Testis (tissue), 3 donors: ENCODE results near the gene MYOZ3. TPM values are rescaled to one million over a fixed set of nuclear protein-coding genes. Genes with fewer than 3 reads are reported as not detected.

ENCODE experiments used
- DNase-seq: peaks from one replicate; pipeline ENCODE4 v3.0.0-alpha.2; 2019
- H3K27ac ChIP-seq, 2 donors: fragments of 200-600 bp; sonication (generic); one replicate each; pipeline ENCODE4 v1.5.1; 2019
- H3K27me3 ChIP-seq: fragments of 200-600 bp; sonication (generic); one replicate; pipeline ENCODE4 v1.5.1; 2019
- H3K36me3 ChIP-seq: fragments of 200-600 bp; sonication (generic); one replicate; pipeline ENCODE4 v1.5.1; 2017; ENCODE audit warnings: low read depth; ENCODE audit errors: missing control alignments
- H3K4me1 ChIP-seq: fragments of 200-600 bp; sonication (generic); one replicate; pipeline ENCODE4 v1.5.1; 2019
- H3K4me3 ChIP-seq, 2 donors: fragments of 200-600 bp; sonication (generic); one replicate each; pipeline ENCODE4 v1.5.1; 2017 to 2019
- H3K9me3 ChIP-seq: fragments of 200-600 bp; sonication (generic); one replicate; pipeline ENCODE4 v1.5.1; 2017
- CTCF ChIP-seq, 3 experiments: fragments of 450-650 bp in 2 of 3; fragments of 200-600 bp in 1 of 3; sonication (generic) in 1 of 3; IDR thresholded peaks; one replicate each; pipeline ENCODE4 v1.5.1; 2016 to 2019; ENCODE audit warnings: antibody characterized with exemption in 3 of 3, mild to moderate bottlenecking in 2 of 3, moderate library complexity in 1 of 3
- POLR2A ChIP-seq: fragments of 450-650 bp; IDR thresholded peaks from one replicate; pipeline ENCODE4 v1.6.1; 2017; ENCODE audit warnings: antibody characterized with exemption, mild to moderate bottlenecking, moderate library complexity
- WGBS, 2 donors: methylation state at CpG; one replicate each; pipeline ENCODE4 v1.1.5; 2018; 5-methylcytosine and 5-hydroxymethylcytosine counted together
- intact Hi-C: fragments of 100-400 bp; cut with DNase I; formaldehyde crosslinking; loops from one replicate; pipeline ENCODE4 v1.15.1; 2023; ENCODE audit warnings: low total_unique reads
- polyA plus RNA-seq: library from polyadenylated mRNA; stranded (reverse); fragments of 350-450 nt; fragmentation: Illumina TruSeq; extraction: RNeasy Lipid Tissue Mini Kit (QIAGEN cat#74804); gene quantifications from one replicate; pipeline ENCODE4 v1.2.3, GENCODE V29; 2014; ENCODE audit warnings: low read depth, low replicate concordance; ENCODE audit not compliant: insufficient read depth
- total RNA-seq, 2 donors: library from RNA; depleted of rRNA; stranded (reverse); fragments of >200 nt; gene quantifications; one replicate each; pipeline ENCODE4 v1.2.3, GENCODE V29; 2016

Gene MYOZ3
- total and polyA plus RNA-seq, 3 donors from 2014 or later, result 10.4 to 12.7 (median 12.0) TPM

GRCh38 chr5:150630016-150630415 is 31.0 kb upstream of the MYOZ3 start:
- 83 to 84% methylated on average over 5 to 6 of the region's 6 CpGs for WGBS, 2 donors
- Histone ChIP-seq H3K27ac (no peak overlapping the region), H3K9me3 (no peaks in the 10 kb centered on the region), H3K4me1 (peaks cover 32% of the 10 kb centered on the region), H3K4me3 (no peak overlapping the region), H3K36me3 (no peaks in the 10 kb centered on the region), H3K27me3 (no peaks in the 10 kb centered on the region)
- no peak for TF ChIP-seq CTCF (IDR thresholded peaks at IDR 0.05)
- TF ChIP-seq POLR2A, result no peak
- intact Hi-C loops, result no loop called here
- DNase-seq, result no peak

- 70 to 71% methylated on average over 9 of the region's 9 CpGs for WGBS, 2 donors
- Histone ChIP-seq H3K4me1 (peaks cover 28% of the 10 kb centered on the region), H3K9me3 (no peaks in the 10 kb centered on the region), H3K36me3 (no peaks in the 10 kb centered on the region), H3K27me3 (no peaks in the 10 kb centered on the region), H3K4me3 (no peak overlapping the region), H3K27ac (no peak overlapping the region)
- DNase-seq, result no peak
- TF ChIP-seq CTCF (IDR thresholded peaks at IDR 0.05) (no peak), POLR2A (no peak)
- intact Hi-C loops, result no loop called here
Observed at GRCh38 chr5:150630461-150631325, 30.4 kb upstream of the MYOZ3 start.

- Histone ChIP-seq H3K27me3 (no peaks in the 10 kb centered on the region), H3K4me1 (peaks cover 23% of the 10 kb centered on the region), H3K36me3 (no peaks in the 10 kb centered on the region), H3K9me3 (no peaks in the 10 kb centered on the region), H3K4me3 (no peak overlapping the region), H3K27ac (no peak overlapping the region)
- 87 to 94% methylated on average over 6 of the region's 6 CpGs for WGBS, 2 donors
- no peak for DNase-seq
- intact Hi-C loops, result no loop called here
- TF ChIP-seq CTCF (IDR thresholded peaks at IDR 0.05) (no peak), POLR2A (no peak)
Observed at GRCh38 chr5:150631326-150631701, 29.7 kb upstream of the MYOZ3 start.

- no peak for TF ChIP-seq POLR2A
- TF ChIP-seq CTCF (IDR thresholded peaks at IDR 0.05), result no peak
- intact Hi-C loops, result no loop called here
- H3K4me3 ChIP-seq, result no peak overlapping the region
- no peaks in the 10 kb centered on the region for H3K36me3 ChIP-seq
- H3K27me3 ChIP-seq, result no peaks in the 10 kb centered on the region
- no peak for DNase-seq
- H3K4me1 ChIP-seq, result peaks cover 23% of the 10 kb centered on the region
- 50 to 51% methylated on average over 10 of the region's 10 CpGs for WGBS, 2 donors
- no peak overlapping the region for H3K27ac ChIP-seq
- H3K9me3 ChIP-seq, result no peaks in the 10 kb centered on the region
Observed at GRCh38 chr5:150632305-150633160, 28.5 kb upstream of the MYOZ3 start.
